ENCODE data around the gene LEFTY2. TPM values are rescaled to one million over a fixed set of nuclear protein-coding genes. Genes with fewer than 3 reads are reported as not detected.

LEFTY2 gene
- total and polyA plus RNA-seq, 2 of the 4 experiments (the other 2 are of a cell fraction): not detected

GRCh38 chr1:225918280-225918679 lies 22.7 kb downstream of the LEFTY2 start:
- Histone ChIP-seq H4K8ac (ENCODE audit: low read depth in 2 of 2, low read length in 2 of 2) (no peak overlapping the region), H3K56ac (ENCODE audit: extremely low read depth, insufficient read depth, low read length) (no peak overlapping the region), H3K4ac (ENCODE audit: low read depth, low read length) (no peak overlapping the region), H2AK9ac (replicated peaks; ENCODE audit: low read depth, low read length, poor library complexity) (no peak overlapping the region), H3K4me2 (ENCODE audit: low read depth, low read length) (no peak overlapping the region), H2AK5ac (ENCODE audit: low read depth, low read length) (no peak overlapping the region), H3K36me3 (ENCODE audit: control insufficient read depth, insufficient read depth, low read length) (peaks cover 32% of the 10 kb centered on the region), H3K14ac (replicated peaks; ENCODE audit: low read depth, low read length) (no peak overlapping the region), H2BK20ac (ENCODE audit: low read depth, low read length) (no peak overlapping the region), H2BK15ac (ENCODE audit: low read depth, low read length) (no peak overlapping the region), H2AFZ (replicated peaks; ENCODE audit: low read length, poor library complexity) (no peak overlapping the region), H3K27me3 (ENCODE audit: control insufficient read depth, insufficient read depth, low read length) (no peaks in the 10 kb centered on the region), H3K9me3 (ENCODE audit: control insufficient read depth, insufficient read depth, low read length) (no peaks in the 10 kb centered on the region), H2BK120ac (ENCODE audit: low read depth, low read length) (no peak overlapping the region), H4K5ac (ENCODE audit: low read depth, low read length) (no peak overlapping the region), H3K27ac (ENCODE audit: insufficient read depth, low read length) (no peak overlapping the region), H2BK5ac (ENCODE audit: low read depth, low read length, poor library complexity, severe bottlenecking) (no peak overlapping the region), H3K18ac (ENCODE audit: low read depth, low read length) (no peak overlapping the region), H3K23ac (ENCODE audit: low read depth, low read length) (no peak overlapping the region), H3K9me1 (ENCODE audit: insufficient read depth, low read length) (peaks cover 20% of the 10 kb centered on the region), H3K4me3 (ENCODE audit: insufficient read depth, low read depth, low read length) (no peak overlapping the region), H3K9ac (ENCODE audit: low read depth, low read length) (no peak overlapping the region), H3K79me1 (ENCODE audit: low read depth in 1 of 2, low read length in 2 of 2) (peaks cover 12 to 40% of the 10 kb centered on the region in 2 experiments), H4K20me1 (ENCODE audit: insufficient read depth, low read length) (peaks cover 6% of the 10 kb centered on the region), H3K4me1 (ENCODE audit: control insufficient read depth, insufficient read depth, low read length) (peaks cover 5% of the 10 kb centered on the region; the same call in 1 of the 2 replicates), H4K91ac (ENCODE audit: insufficient read depth, low read depth, low read length) (no peak overlapping the region)
- ATAC-seq (ENCODE audit: low read depth) (no peak), DNase-seq (no peak)
- ChIA-PET POLR2A (ENCODE audit: unreplicated experiment) (no interaction called here), CTCF (no interaction called here)
- intact Hi-C loops (cut with micrococcal nuclease): no loop called here
- TF ChIP-seq SMC3 (IDR thresholded peaks at IDR 0.05; ENCODE audit: low read depth, low read length) (no peak), RFX5 (IDR thresholded peaks at IDR 0.05; ENCODE audit: low read depth, low read length) (no peak), NFE2L2 (IDR thresholded peaks at IDR 0.05; ENCODE audit: low read depth, low read length) (no peak), CTCF (conservative IDR thresholded peaks at IDR 0.05; ENCODE audit: low read depth, low read length) (no peak), MXI1 (IDR thresholded peaks at IDR 0.05; ENCODE audit: borderline replicate concordance, low read depth, low read length) (no peak), ELK1 (IDR thresholded peaks at IDR 0.05; ENCODE audit: borderline replicate concordance, low read depth, low read length) (no peak), FOS (IDR thresholded peaks at IDR 0.05; ENCODE audit: low read depth, low read length) (no peak), RAD21 (IDR thresholded peaks at IDR 0.05; ENCODE audit: low read length) (no peak), USF2 (IDR thresholded peaks at IDR 0.05; ENCODE audit: low read depth, low read length) (no peak), CEBPB (IDR thresholded peaks at IDR 0.05; ENCODE audit: low read depth, low read length) (no peak), MAFK (IDR thresholded peaks at IDR 0.05; ENCODE audit: low read depth, low read length) (no peak)
- no CpG with 5 or more reads among the region's 4 CpGs for WGBS, 2 experiments (ENCODE audit: extremely low coverage in 2 of 2, insufficient read length in 1 of 2)
- no TSS peak for BruUV-seq (replicated peaks)
- dilution Hi-C loops (cut with HindIII; ENCODE audit: low sequenced_read_pairs, unreplicated experiment): no loop called here
- in situ Hi-C loops (cut with MboI; ENCODE audit: low sequenced_read_pairs): no loop called here
